Subcutaneous abdominal adipose tissue (tissue), 5 donors: Measurements from ENCODE around the gene PTPN23.
A peak's percentile ranks its signal among the peaks of the same experiment; 100 is the strongest.

ENCODE experiments used
- H3K27ac ChIP-seq: one replicate; pipeline ENCODE4 v1.7.0; 2013; ENCODE audit warnings: low read depth, mild to moderate bottlenecking, inconsistent platforms, low read length, moderate library complexity
- H3K27me3 ChIP-seq, 5 donors: one replicate each; pipeline ENCODE4 v1.7.0; 2013; ENCODE audit warnings: low read length in 5 of 5, inconsistent platforms in 1 of 5; ENCODE audit not compliant: control insufficient read depth in 5 of 5, insufficient read depth in 4 of 5
- H3K36me3 ChIP-seq, 5 donors: one replicate each; pipeline ENCODE4 v1.7.0; 2013; ENCODE audit warnings: low read length in 5 of 5; ENCODE audit not compliant: control insufficient read depth in 5 of 5, insufficient read depth in 5 of 5
- H3K4me1 ChIP-seq, 5 donors: one replicate each; pipeline ENCODE4 v1.7.0; 2013; ENCODE audit warnings: low read length in 5 of 5, mild to moderate bottlenecking in 3 of 5, moderate library complexity in 1 of 5; ENCODE audit not compliant: control insufficient read depth in 5 of 5, insufficient read depth in 5 of 5
- H3K4me3 ChIP-seq, 5 donors: one replicate each; pipeline ENCODE4 v1.7.0; 2013; ENCODE audit warnings: low read length in 5 of 5, low read depth in 1 of 5
- H3K9ac ChIP-seq, 5 donors: one replicate each; pipeline ENCODE4 v1.7.0; 2013; ENCODE audit warnings: low read length in 5 of 5, mild to moderate bottlenecking in 4 of 5, moderate library complexity in 3 of 5
- H3K9me3 ChIP-seq, 5 donors: one replicate each; pipeline ENCODE4 v1.7.0; 2013; ENCODE audit warnings: low read length in 5 of 5; ENCODE audit not compliant: control insufficient read depth in 5 of 5
- donor health status: healthy.
- donor health status: healthy.
- donor health status: healthy.
- donor health status: healthy.
- donor health status: healthy.

PTPN23 gene

DNA sequence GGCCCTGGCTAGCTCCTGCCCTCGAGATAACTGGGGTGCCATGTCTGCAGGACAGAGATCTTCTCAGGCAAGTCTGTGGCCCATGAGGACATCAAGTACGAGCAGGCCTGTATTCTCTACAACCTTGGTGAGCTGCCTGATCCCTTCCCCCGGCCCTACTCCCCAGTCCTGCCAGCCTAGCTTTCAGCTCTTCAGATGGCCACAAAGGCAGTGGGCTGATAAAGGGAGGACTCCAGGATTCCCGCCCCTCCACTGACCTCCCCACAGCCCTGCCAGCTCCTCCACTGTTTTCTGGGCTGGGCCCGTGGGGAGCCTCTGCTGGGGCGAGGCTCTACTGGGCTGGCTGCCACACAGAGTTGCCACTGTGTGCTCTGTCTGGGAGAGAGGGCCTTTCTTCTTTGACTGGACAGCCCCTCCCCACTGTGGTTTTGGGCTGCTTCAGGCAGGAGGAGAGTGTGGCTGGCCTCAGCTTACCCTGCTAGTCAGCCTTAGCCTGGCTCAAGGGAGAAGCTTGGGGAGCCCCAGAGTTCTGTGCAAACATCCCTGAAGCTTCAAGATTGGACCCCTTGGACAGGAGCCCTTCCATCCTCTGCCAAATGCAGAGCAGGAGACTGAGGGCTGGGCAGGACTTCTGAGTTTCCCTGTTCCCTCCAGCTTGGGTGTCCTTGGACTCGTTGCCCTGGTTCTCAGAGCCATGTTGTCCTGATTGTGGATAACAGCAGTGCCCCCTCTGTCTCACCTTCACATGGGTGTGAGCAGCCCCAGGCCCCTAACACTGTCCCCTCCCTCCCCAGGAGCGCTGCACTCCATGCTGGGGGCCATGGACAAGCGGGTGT is 24.4 kb downstream of the PTPN23 start:
- Histone ChIP-seq H3K4me1 (peaks cover 6 to 47% (median 31%) of the 10 kb centered on the region in 5 donors), H3K27me3 (no peaks in the 10 kb centered on the region), H3K27ac (peak overlapping the region; percentile 63), H3K9me3 (no peaks in the 10 kb centered on the region), H3K9ac (peak overlapping the region in 4 of 5 donors; percentile 2 to 42 (median 12)), H3K4me3 (peak overlapping the region in 1 of 5 donors; percentile 0), H3K36me3 (peaks cover 0 to 58% (median 46%) of the 10 kb centered on the region in 5 donors)

- Histone ChIP-seq H3K4me1 (peaks cover 6 to 47% (median 31%) of the 10 kb centered on the region in 5 donors), H3K27ac (peak overlapping the region; percentile 63), H3K9me3 (no peaks in the 10 kb centered on the region), H3K9ac (peak overlapping the region in 1 of 5 donors; percentile 42), H3K36me3 (peaks cover 0 to 64% (median 49%) of the 10 kb centered on the region in 5 donors), H3K4me3 (no peak overlapping the region), H3K27me3 (no peaks in the 10 kb centered on the region)
Measured at GRCh38 chr3:47405820-47406761, 25.3 kb downstream of the PTPN23 start.

DNA sequence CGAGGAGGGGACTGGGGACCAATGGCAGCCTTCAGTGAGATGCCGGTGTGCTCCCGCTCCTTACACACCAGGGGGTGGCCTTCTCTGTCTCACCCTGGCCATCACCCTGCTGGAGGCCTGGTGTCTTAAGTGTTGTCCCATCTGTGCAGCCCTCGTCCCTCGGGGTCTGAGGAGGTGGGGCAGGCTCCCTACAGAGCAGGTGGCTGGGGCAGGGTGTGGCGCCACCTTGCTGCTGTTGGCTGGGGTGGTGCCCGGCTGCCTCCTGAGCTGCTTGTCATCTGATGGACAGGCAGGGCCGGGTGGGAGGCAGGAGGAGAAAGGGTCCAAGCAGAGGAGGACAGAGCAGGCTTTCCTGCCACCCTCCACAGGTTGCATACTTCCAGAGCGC is 25.9 kb downstream of the PTPN23 start:
- Histone ChIP-seq H3K27me3 (no peaks in the 10 kb centered on the region), H3K9me3 (no peaks in the 10 kb centered on the region), H3K27ac (no peak overlapping the region), H3K9ac (no peak overlapping the region), H3K4me1 (peaks cover 6 to 47% (median 31%) of the 10 kb centered on the region in 5 donors), H3K36me3 (peaks cover 0 to 69% (median 55%) of the 10 kb centered on the region in 5 donors), H3K4me3 (no peak overlapping the region)

GRCh38 chr3:47407237-47407636 is 26.4 kb downstream of the PTPN23 start:
- Histone ChIP-seq H3K9me3 (no peaks in the 10 kb centered on the region), H3K36me3 (peaks cover 0 to 71% (median 60%) of the 10 kb centered on the region in 5 donors), H3K27ac (no peak overlapping the region), H3K27me3 (no peaks in the 10 kb centered on the region), H3K4me1 (peaks cover 6 to 47% (median 31%) of the 10 kb centered on the region in 5 donors), H3K4me3 (no peak overlapping the region), H3K9ac (no peak overlapping the region)

- Histone ChIP-seq H3K27ac (no peak overlapping the region), H3K4me1 (peaks cover 6 to 47% (median 31%) of the 10 kb centered on the region in 5 donors), H3K27me3 (no peaks in the 10 kb centered on the region), H3K36me3 (peaks cover 0 to 81% (median 68%) of the 10 kb centered on the region in 5 donors), H3K9ac (no peak overlapping the region), H3K9me3 (no peaks in the 10 kb centered on the region), H3K4me3 (no peak overlapping the region)
Measured at GRCh38 chr3:47407896-47408838, 27.3 kb downstream of the PTPN23 start.

DNA sequence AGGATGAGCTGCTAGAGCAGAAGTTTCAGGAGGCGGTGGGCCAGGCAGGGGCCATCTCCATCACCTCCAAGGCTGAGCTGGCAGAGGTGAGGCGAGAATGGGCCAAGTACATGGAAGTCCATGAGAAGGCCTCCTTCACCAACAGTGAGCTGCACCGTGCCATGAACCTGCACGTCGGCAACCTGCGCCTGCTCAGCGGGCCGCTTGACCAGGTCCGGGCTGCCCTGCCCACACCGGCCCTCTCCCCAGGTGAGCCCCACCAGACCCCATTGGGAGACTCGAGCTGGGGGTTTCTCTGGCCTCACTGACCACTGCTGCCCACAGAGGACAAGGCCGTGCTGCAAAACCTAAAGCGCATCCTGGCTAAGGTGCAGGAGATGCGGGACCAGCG is 28.0 kb downstream of the PTPN23 start:
- H3K36me3 ChIP-seq: peaks cover 0 to 87% (median 73%) of the 10 kb centered on the region in 5 donors
- no peak overlapping the region for H3K4me3 ChIP-seq
- no peaks in the 10 kb centered on the region for H3K27me3 ChIP-seq
- peaks cover 6 to 47% (median 31%) of the 10 kb centered on the region in 5 donors for H3K4me1 ChIP-seq
- no peaks in the 10 kb centered on the region for H3K9me3 ChIP-seq
- H3K27ac ChIP-seq: no peak overlapping the region
- H3K9ac ChIP-seq: no peak overlapping the region

GRCh38 chr3:47409284-47409683 is 28.5 kb downstream of the PTPN23 start:
- Histone ChIP-seq H3K27ac (no peak overlapping the region), H3K36me3 (peaks cover 0 to 92% (median 78%) of the 10 kb centered on the region in 5 donors), H3K4me3 (no peak overlapping the region), H3K9ac (no peak overlapping the region), H3K4me1 (peaks cover 6 to 47% (median 31%) of the 10 kb centered on the region in 5 donors), H3K27me3 (no peaks in the 10 kb centered on the region), H3K9me3 (no peaks in the 10 kb centered on the region)

GRCh38 chr3:47409688-47410416 is 29.0 kb downstream of the PTPN23 start:
- Histone ChIP-seq H3K27ac (no peak overlapping the region), H3K9ac (no peak overlapping the region), H3K36me3 (peaks cover 0 to 93% (median 83%) of the 10 kb centered on the region in 5 donors), H3K9me3 (no peaks in the 10 kb centered on the region), H3K27me3 (no peaks in the 10 kb centered on the region), H3K4me1 (peaks cover 6 to 47% (median 25%) of the 10 kb centered on the region in 5 donors), H3K4me3 (no peak overlapping the region)

DNA sequence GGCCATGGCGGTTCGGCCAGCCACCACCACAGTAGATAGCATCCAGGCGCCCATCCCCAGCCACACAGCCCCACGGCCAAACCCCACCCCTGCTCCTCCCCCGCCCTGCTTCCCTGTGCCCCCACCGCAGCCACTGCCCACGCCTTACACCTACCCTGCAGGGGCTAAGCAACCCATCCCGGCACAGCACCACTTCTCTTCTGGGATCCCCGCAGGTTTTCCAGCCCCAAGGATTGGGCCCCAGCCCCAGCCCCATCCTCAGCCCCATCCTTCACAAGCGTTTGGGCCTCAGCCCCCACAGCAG is 29.5 kb downstream of the PTPN23 start:
- Histone ChIP-seq H3K9me3 (no peaks in the 10 kb centered on the region), H3K27ac (no peak overlapping the region), H3K27me3 (no peaks in the 10 kb centered on the region), H3K4me3 (no peak overlapping the region), H3K36me3 (peaks cover 0 to 98% (median 86%) of the 10 kb centered on the region in 5 donors), H3K4me1 (peaks cover 3 to 44% (median 20%) of the 10 kb centered on the region in 5 donors), H3K9ac (no peak overlapping the region)
